HFFc6 (cell line): Measurements from ENCODE around the gene ICA1L. TPM values are rescaled to one million over a fixed set of nuclear protein-coding genes. Genes with fewer than 3 reads are reported as not detected.
"Not testable (repeated sequence)": the region's sequence is repeated elsewhere in the genome, so short reads cannot be mapped to it uniquely, and the experiment has no call there.

Experiments
- DNase-seq: peaks from one replicate; pipeline ENCODE4 v3.0.0-alpha.2; 2018
- H3K27ac Mint-ChIP-seq: 2 replicates; pipeline ENCODE4 v1.8.0; 2020; ENCODE audit warnings: mild to moderate bottlenecking, mixed read lengths
- H3K27me3 Mint-ChIP-seq: 2 replicates; pipeline ENCODE4 v1.8.0; 2021; ENCODE audit warnings: mild to moderate bottlenecking, moderate library complexity, mixed read lengths; ENCODE audit not compliant: insufficient read depth
- H3K36me3 Mint-ChIP-seq: 2 replicates; pipeline ENCODE4 v1.8.0; 2021; ENCODE audit warnings: low read depth, mixed read lengths
- H3K4me1 Mint-ChIP-seq: 2 replicates; pipeline ENCODE4 v1.8.0; 2020; ENCODE audit warnings: low read depth, mixed read lengths
- H3K4me3 Mint-ChIP-seq: 2 replicates; pipeline ENCODE4 v1.8.0; 2020; ENCODE audit warnings: mild to moderate bottlenecking, moderate library complexity, mixed read lengths
- H3K9me3 Mint-ChIP-seq: 2 replicates; pipeline ENCODE4 v1.8.0; 2020; ENCODE audit warnings: mild to moderate bottlenecking, mixed read lengths
- total RNA-seq, 6 experiments: library from RNA; stranded (reverse); fragmentation: NEBNext Ultra II Directional; extraction: Animal tissue kit (Norgen Biotek cat#: 25700); gene quantifications; 2 replicates in 1 of 6; 3 replicates in 5 of 6; pipeline ENCODE4 v1.2.3, GENCODE V29; 2021
- TF ChIP-seq, protein P1 (sequence below): fragments of 200-600 bp; sonication (generic); IDR thresholded peaks from 2 replicates; pipeline ENCODE4 v1.5.0; 2021; ENCODE audit warnings: antibody characterized with exemption, mild to moderate bottlenecking

Gene ICA1L
- total RNA-seq, 6 experiments from 2014 or later, result 2.6 to 4.5 (median 3.2) TPM

DNA sequence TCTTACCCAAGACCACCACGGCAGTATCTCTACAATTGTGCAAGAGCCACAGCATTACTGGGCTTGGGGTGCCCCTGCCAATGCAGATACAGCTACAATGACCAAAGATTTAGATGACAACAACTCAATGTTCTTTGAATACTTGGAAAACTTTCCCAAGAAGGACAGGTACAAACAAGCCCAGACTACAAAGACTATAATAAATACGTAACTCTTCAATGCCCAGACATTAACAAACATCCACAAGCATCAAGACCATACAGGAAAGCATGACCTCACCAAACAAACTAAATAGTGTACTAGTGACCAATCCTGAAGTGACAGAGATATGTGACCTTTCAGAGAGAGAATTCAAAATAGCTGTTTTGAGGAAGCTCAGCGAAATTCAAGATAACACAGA lies 62.8 kb downstream of the ICA1L start:
- Mint-ChIP-seq H3K4me3 (no peak overlapping the region), H3K36me3 (no peaks in the 10 kb centered on the region; the same call in none of the 2 replicates), H3K27me3 (peaks cover 2% of the 10 kb centered on the region; the same call in 1 of the 2 replicates), H3K27ac (no peak overlapping the region), H3K9me3 (peaks cover 5% of the 10 kb centered on the region; the same call in 1 of the 2 replicates), H3K4me1 (peaks cover 15% of the 10 kb centered on the region)
- no peak for DNase-seq
- TF ChIP-seq, protein P1, sequence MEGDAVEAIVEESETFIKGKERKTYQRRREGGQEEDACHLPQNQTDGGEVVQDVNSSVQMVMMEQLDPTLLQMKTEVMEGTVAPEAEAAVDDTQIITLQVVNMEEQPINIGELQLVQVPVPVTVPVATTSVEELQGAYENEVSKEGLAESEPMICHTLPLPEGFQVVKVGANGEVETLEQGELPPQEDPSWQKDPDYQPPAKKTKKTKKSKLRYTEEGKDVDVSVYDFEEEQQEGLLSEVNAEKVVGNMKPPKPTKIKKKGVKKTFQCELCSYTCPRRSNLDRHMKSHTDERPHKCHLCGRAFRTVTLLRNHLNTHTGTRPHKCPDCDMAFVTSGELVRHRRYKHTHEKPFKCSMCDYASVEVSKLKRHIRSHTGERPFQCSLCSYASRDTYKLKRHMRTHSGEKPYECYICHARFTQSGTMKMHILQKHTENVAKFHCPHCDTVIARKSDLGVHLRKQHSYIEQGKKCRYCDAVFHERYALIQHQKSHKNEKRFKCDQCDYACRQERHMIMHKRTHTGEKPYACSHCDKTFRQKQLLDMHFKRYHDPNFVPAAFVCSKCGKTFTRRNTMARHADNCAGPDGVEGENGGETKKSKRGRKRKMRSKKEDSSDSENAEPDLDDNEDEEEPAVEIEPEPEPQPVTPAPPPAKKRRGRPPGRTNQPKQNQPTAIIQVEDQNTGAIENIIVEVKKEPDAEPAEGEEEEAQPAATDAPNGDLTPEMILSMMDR, result no peak

DNA sequence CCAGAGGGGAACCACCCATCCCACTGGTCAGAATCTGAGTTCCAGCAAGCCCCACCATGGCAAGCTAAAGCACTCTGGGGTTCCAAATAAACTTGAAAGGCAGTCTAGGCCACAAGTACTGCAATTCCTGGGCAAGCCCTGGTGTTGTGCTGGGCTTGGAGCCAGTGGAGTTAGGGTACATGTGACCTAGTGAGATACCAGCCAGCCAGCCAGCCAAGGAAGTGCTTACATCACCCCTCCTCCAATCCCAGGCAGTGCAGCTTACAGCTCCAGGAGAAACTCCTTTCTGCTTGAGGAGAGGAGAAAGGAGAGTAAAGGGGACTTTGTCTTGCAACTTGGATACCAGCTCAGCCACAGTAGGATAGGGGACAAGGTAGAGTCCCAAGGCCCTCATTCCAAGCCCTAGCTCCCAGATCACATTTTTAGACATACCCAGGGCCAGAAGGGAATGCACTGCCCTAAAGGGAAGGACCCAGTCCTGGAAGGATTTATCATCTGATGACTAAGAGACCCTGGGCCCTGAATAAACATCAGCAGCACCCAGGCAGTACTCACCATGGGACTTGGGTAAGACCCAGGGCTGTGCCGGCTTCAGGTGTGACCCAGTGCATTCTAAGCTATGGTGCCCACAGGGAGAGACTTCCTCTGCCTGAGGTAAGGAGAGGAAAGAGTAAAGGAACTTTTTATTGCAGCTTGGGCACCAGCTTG lies 64.0 kb downstream of the ICA1L start:
- H3K36me3 Mint-ChIP-seq, H3K27ac Mint-ChIP-seq, H3K27me3 Mint-ChIP-seq, H3K4me3 Mint-ChIP-seq, H3K9me3 Mint-ChIP-seq: not testable (repeated sequence)
- peaks cover 15% of the 10 kb centered on the region for H3K4me1 Mint-ChIP-seq
- peak; percentile 50 for DNase-seq

DNA sequence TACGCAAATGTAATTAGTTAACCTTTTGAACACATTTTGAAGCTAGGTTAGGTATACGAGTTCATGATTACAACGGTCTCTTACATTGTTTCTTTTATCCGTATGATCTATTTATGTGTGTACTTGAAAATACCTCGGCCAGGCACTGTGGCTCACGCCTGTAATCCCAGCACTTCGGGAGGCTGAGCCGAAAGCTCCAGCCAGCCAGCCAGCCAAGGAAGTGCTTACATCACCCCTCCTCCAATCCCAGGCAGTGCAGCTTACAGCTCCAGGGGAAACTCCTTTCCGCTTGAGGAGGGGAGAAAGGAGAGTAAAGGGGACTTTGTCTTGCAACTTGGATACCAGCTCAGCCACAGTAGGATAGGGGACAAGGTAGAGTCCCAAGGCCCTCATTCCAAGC lies 65.7 kb downstream of the ICA1L start:
- not testable (repeated sequence) for H3K36me3 Mint-ChIP-seq, DNase-seq, H3K9me3 Mint-ChIP-seq, H3K27me3 Mint-ChIP-seq, H3K27ac Mint-ChIP-seq, H3K4me3 Mint-ChIP-seq
- peaks cover 25% of the 10 kb centered on the region for H3K4me1 Mint-ChIP-seq

DNA sequence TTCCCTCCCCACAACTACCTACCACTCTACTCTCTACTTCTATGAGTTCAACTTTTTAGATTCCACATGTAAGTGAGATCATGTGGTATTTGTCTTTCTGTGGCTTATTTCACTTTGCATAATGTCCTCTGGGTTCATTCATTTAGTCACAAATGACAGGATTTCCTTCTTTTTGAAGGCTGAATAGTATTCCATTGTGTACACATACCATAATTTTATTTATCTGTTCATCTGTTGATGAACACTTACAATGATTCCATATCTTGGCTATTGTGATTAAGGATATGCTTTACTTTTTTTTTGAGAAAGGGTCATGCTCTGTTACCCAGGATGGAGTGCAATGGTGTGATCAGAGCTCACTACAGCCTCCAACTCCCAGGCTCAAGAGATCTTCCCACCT lies 73.6 kb downstream of the ICA1L start:
- Mint-ChIP-seq H3K27me3 (no peaks in the 10 kb centered on the region; the same call in 1 of the 2 replicates), H3K4me1 (peaks cover 10% of the 10 kb centered on the region), H3K4me3 (no peak overlapping the region), H3K27ac (no peak overlapping the region), H3K36me3 (no peaks in the 10 kb centered on the region), H3K9me3 (no peaks in the 10 kb centered on the region)
- DNase-seq, result no peak
- TF ChIP-seq, protein P1, result no peak

DNA sequence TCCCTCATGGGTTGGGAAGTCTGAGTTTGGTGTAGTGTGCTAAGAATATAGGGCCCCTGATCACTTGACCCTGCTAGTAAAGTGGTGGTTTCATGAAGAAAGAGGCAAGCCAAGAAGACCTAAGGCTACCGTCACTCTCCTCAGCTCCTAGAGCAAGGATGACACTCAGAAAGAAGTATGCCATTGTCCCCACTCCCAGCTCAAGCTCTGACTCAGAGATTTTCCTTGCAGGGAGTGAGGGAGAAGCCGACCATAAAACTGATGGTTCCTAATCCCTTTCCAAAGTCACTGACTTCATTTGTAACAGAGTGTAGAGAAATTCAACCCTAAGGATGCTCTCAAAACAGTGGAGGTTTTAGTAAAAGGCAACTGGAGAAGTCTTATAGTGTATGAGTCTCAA lies 80.9 kb downstream of the ICA1L start:
- DNase-seq, result no peak
- Mint-ChIP-seq H3K27me3 (no peaks in the 10 kb centered on the region), H3K36me3 (no peaks in the 10 kb centered on the region), H3K4me1 (peaks cover 16% of the 10 kb centered on the region; the same call in 1 of the 2 replicates), H3K9me3 (no peaks in the 10 kb centered on the region), H3K4me3 (no peak overlapping the region), H3K27ac (no peak overlapping the region)
- TF ChIP-seq, protein P1, result no peak

DNA sequence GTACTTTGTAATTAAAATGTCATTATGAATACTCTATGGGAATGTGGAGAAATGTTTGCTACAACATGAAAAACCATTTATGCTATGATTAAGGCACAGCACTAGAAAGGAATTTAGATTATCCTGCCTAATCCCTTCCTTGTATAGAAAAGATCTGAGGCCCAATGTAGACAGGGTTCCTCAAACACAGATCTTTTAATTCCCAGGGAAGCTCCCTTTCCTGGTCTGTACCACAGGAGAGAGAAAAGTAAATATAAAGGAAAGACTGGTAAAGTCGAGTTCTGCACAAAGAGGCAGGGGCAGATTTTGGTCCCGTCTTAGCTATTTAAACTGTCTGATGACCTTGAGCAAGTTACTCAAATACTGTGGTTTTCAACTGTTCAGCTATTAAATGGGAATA lies 84.7 kb downstream of the ICA1L start:
- peaks cover 16% of the 10 kb centered on the region; the same call in 1 of the 2 replicates for H3K4me1 Mint-ChIP-seq
- TF ChIP-seq, protein P1, result no peak
- DNase-seq, result no peak
- H3K27ac Mint-ChIP-seq, result no peak overlapping the region
- H3K9me3 Mint-ChIP-seq, result no peaks in the 10 kb centered on the region
- H3K4me3 Mint-ChIP-seq, result no peak overlapping the region
- no peaks in the 10 kb centered on the region for H3K27me3 Mint-ChIP-seq
- H3K36me3 Mint-ChIP-seq, result no peaks in the 10 kb centered on the region
